ENCODE data around the gene FAM43B. TPM values are rescaled to one million over a fixed set of nuclear protein-coding genes. Genes with fewer than 3 reads are reported as not detected.

Gene FAM43B
- total RNA-seq, 4 donors from 2014 or later: 0.21 to 0.38 TPM; not detected in 2

GRCh38 chr1:20551161-20551560, 1.2 kb upstream of the FAM43B start:
- Histone ChIP-seq H3K4me1 (peaks cover 39% of the 10 kb centered on the region), H3K4me3 (no peak overlapping the region), H3K36me3 (no peaks in the 10 kb centered on the region), H3K27me3 (peaks cover 76% of the 10 kb centered on the region), H3K9me3 (no peaks in the 10 kb centered on the region), H3K27ac (no peak overlapping the region)
- DNase-seq (ENCODE audit: low spot score in 2 of 2): no peak
- no peak for TF ChIP-seq POLR2AphosphoS5 (IDR thresholded peaks at IDR 0.05)
- TF ChIP-seq, protein P1, sequence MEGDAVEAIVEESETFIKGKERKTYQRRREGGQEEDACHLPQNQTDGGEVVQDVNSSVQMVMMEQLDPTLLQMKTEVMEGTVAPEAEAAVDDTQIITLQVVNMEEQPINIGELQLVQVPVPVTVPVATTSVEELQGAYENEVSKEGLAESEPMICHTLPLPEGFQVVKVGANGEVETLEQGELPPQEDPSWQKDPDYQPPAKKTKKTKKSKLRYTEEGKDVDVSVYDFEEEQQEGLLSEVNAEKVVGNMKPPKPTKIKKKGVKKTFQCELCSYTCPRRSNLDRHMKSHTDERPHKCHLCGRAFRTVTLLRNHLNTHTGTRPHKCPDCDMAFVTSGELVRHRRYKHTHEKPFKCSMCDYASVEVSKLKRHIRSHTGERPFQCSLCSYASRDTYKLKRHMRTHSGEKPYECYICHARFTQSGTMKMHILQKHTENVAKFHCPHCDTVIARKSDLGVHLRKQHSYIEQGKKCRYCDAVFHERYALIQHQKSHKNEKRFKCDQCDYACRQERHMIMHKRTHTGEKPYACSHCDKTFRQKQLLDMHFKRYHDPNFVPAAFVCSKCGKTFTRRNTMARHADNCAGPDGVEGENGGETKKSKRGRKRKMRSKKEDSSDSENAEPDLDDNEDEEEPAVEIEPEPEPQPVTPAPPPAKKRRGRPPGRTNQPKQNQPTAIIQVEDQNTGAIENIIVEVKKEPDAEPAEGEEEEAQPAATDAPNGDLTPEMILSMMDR (IDR thresholded peaks at IDR 0.05): no peak
- TF ChIP-seq POLR2A (IDR thresholded peaks at IDR 0.05): no peak
- no peak for TF ChIP-seq EP300 (IDR thresholded peaks at IDR 0.05)
- 48% methylated on average over 3 of the region's 3 CpGs for WGBS

GRCh38 chr1:20552728-20553445, 514 bp downstream of the FAM43B start:
- H3K4me1 ChIP-seq: peaks cover 39% of the 10 kb centered on the region
- H3K36me3 ChIP-seq: no peaks in the 10 kb centered on the region
- H3K27ac ChIP-seq: no peak overlapping the region
- DNase-seq (ENCODE audit: low spot score in 2 of 2): peak in 1 of 2 donors; percentile 72
- WGBS: 0% methylated on average over 4 of the region's 82 CpGs
- no peak for TF ChIP-seq POLR2AphosphoS5 (IDR thresholded peaks at IDR 0.05)
- TF ChIP-seq, protein P1 (IDR thresholded peaks at IDR 0.05): no peak
- no peak for TF ChIP-seq EP300 (IDR thresholded peaks at IDR 0.05)
- no peak for TF ChIP-seq POLR2A (IDR thresholded peaks at IDR 0.05)
- no peaks in the 10 kb centered on the region for H3K9me3 ChIP-seq
- H3K4me3 ChIP-seq: peak overlapping the region; percentile 46
- peaks cover 63% of the 10 kb centered on the region for H3K27me3 ChIP-seq

GRCh38 chr1:20555025-20555757, 2.8 kb downstream of the FAM43B start:
- 29% methylated on average over 7 of the region's 7 CpGs for WGBS
- no peak for TF ChIP-seq POLR2AphosphoS5 (IDR thresholded peaks at IDR 0.05)
- Histone ChIP-seq H3K4me3 (no peak overlapping the region), H3K27ac (no peak overlapping the region), H3K4me1 (peaks cover 44% of the 10 kb centered on the region), H3K9me3 (no peaks in the 10 kb centered on the region), H3K27me3 (peaks cover 45% of the 10 kb centered on the region), H3K36me3 (no peaks in the 10 kb centered on the region)
- no peak for DNase-seq (ENCODE audit: low spot score in 2 of 2)

DNA sequence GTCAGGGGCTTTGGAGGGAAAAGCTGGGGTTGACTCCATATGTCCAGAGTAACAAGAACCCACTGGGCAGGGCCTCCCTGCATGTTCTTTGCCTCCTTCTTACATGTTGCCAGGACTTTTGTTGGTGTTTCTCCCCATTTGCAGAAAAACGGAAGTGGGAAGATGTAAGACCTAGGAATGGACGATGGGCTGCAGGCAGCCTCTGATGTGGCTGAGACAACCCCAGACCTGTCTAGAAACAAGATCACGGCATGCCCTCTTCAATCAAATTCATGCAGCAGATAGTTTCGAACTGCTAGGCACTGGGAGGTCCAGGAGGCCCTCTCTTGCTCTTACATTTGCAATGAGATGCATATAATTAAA, 3.4 kb downstream of the FAM43B start:
- Histone ChIP-seq H3K27me3 (peaks cover 43% of the 10 kb centered on the region), H3K27ac (no peak overlapping the region)

DNA sequence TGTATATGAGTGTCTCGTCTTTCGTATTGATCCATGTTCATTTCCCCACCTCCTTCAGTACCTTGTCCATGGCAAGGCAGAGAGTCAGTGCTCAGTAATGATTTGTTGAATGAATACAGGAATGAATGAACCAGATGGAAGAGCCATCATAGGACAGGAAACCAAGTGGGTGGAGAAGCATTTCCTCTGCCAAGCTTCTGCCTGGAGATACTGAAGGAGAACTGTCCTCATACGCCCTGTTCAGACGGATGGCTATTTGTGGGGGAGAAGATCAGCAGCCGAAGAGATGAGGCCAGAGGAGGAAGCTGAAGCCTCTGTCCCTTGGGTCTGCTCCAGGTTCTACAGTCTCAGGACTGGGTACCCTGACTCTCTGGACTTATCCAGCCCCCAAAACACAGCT, 5.8 kb downstream of the FAM43B start:
- DNase-seq (ENCODE audit: low spot score in 2 of 2): no peak
- Histone ChIP-seq H3K4me1 (peaks cover 31% of the 10 kb centered on the region), H3K4me3 (no peak overlapping the region), H3K27ac (no peak overlapping the region), H3K9me3 (no peaks in the 10 kb centered on the region), H3K36me3 (no peaks in the 10 kb centered on the region), H3K27me3 (peaks cover 19% of the 10 kb centered on the region)
- TF ChIP-seq, protein P1 (IDR thresholded peaks at IDR 0.05): no peak
- TF ChIP-seq POLR2AphosphoS5 (IDR thresholded peaks at IDR 0.05) (no peak), EP300 (IDR thresholded peaks at IDR 0.05) (no peak), POLR2A (IDR thresholded peaks at IDR 0.05) (no peak)
- 63% methylated on average over 5 of the region's 5 CpGs for WGBS

More for the DNA sequence above, 3.4 kb downstream of the FAM43B start:
- Histone ChIP-seq H3K4me1 (peaks cover 44% of the 10 kb centered on the region), H3K36me3 (no peaks in the 10 kb centered on the region), H3K9me3 (no peaks in the 10 kb centered on the region), H3K4me3 (no peak overlapping the region)
- 61% methylated on average over 4 of the region's 4 CpGs for WGBS
- no peak for TF ChIP-seq POLR2A (IDR thresholded peaks at IDR 0.05)
- TF ChIP-seq, protein P1 (IDR thresholded peaks at IDR 0.05): no peak
- TF ChIP-seq EP300 (IDR thresholded peaks at IDR 0.05): no peak
- no peak for TF ChIP-seq POLR2AphosphoS5 (IDR thresholded peaks at IDR 0.05)
- no peak for DNase-seq (ENCODE audit: low spot score in 2 of 2)
